ENCODE data around the gene PRKAG3.

Gene PRKAG3

GRCh38 chr2:218839888-218840287 is 8.3 kb upstream of the PRKAG3 start:
- Histone ChIP-seq H3K9ac (no peak overlapping the region), H3K27me3 (no peaks in the 10 kb centered on the region), H3K27ac (no peak overlapping the region), H3K9me3 (peaks cover 24% of the 10 kb centered on the region), H3K4me1 (no peaks in the 10 kb centered on the region), H3K4me2 (no peak overlapping the region), H4K20me1 (no peaks in the 10 kb centered on the region), H3K4me3 (no peak overlapping the region), H3K36me3 (no peaks in the 10 kb centered on the region)
- TF ChIP-seq Cebpa-rat (IDR thresholded peaks at IDR 0.05) = no peak

GRCh38 chr2:218839430-218839829 is 7.8 kb upstream of the PRKAG3 start:
- TF ChIP-seq Cebpa-rat (IDR thresholded peaks at IDR 0.05) = no peak
- H3K9ac ChIP-seq = no peak overlapping the region
- no peaks in the 10 kb centered on the region for H3K36me3 ChIP-seq
- no peaks in the 10 kb centered on the region for H3K27me3 ChIP-seq
- H3K27ac ChIP-seq = no peak overlapping the region
- H4K20me1 ChIP-seq = no peaks in the 10 kb centered on the region
- peaks cover 20% of the 10 kb centered on the region for H3K9me3 ChIP-seq
- H3K4me2 ChIP-seq = no peak overlapping the region
- H3K4me3 ChIP-seq = no peak overlapping the region
- H3K4me1 ChIP-seq = no peaks in the 10 kb centered on the region

GRCh38 chr2:218837495-218837894 is 5.9 kb upstream of the PRKAG3 start:
- no peaks in the 10 kb centered on the region for H3K27me3 ChIP-seq
- no peaks in the 10 kb centered on the region for H3K4me1 ChIP-seq
- no peak overlapping the region for H3K4me2 ChIP-seq
- no peaks in the 10 kb centered on the region for H4K20me1 ChIP-seq
- no peaks in the 10 kb centered on the region for H3K36me3 ChIP-seq
- TF ChIP-seq Cebpa-rat (IDR thresholded peaks at IDR 0.05) = no peak
- no peak overlapping the region for H3K9ac ChIP-seq
- peaks cover 18% of the 10 kb centered on the region for H3K9me3 ChIP-seq
- no peak overlapping the region for H3K27ac ChIP-seq
- no peak overlapping the region for H3K4me3 ChIP-seq

DNA sequence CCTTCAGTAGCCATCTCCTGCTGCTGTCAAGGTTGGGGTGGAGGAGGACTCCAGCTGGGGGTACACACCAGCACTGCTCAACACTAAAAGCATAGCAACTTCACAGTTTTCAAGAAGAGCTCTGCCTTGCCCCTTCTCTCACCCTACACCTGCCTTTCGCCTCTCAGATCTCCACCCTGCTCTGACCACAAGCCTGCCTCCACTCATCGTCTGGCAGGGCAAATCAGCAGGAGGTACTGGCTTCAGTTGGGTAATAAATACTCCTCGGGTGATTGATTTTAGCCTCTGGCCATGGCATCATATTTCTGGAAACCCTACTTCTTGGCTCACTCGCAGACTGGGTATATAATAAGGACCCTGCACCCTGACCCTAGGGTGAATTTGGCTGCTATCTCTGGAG is 3.1 kb upstream of the PRKAG3 start:
- H4K20me1 ChIP-seq = no peaks in the 10 kb centered on the region
- H3K4me1 ChIP-seq = no peaks in the 10 kb centered on the region
- H3K9ac ChIP-seq = no peak overlapping the region
- peaks cover 14% of the 10 kb centered on the region for H3K9me3 ChIP-seq
- H3K4me3 ChIP-seq = no peak overlapping the region
- H3K36me3 ChIP-seq = no peaks in the 10 kb centered on the region
- H3K27me3 ChIP-seq = no peaks in the 10 kb centered on the region
- TF ChIP-seq Cebpa-rat (IDR thresholded peaks at IDR 0.05) = no peak
- no peak overlapping the region for H3K4me2 ChIP-seq
- no peak overlapping the region for H3K27ac ChIP-seq

GRCh38 chr2:218833023-218833609 is 1.5 kb upstream of the PRKAG3 start:
- H4K20me1 ChIP-seq = no peaks in the 10 kb centered on the region
- no peaks in the 10 kb centered on the region for H3K36me3 ChIP-seq
- H3K9me3 ChIP-seq = peaks cover 12% of the 10 kb centered on the region
- no peak overlapping the region for H3K4me3 ChIP-seq
- H3K27me3 ChIP-seq = no peaks in the 10 kb centered on the region
- no peak overlapping the region for H3K9ac ChIP-seq
- no peaks in the 10 kb centered on the region for H3K4me1 ChIP-seq
- H3K4me2 ChIP-seq = no peak overlapping the region
- H3K27ac ChIP-seq = no peak overlapping the region
- TF ChIP-seq Cebpa-rat (IDR thresholded peaks at IDR 0.05) = no peak

- Histone ChIP-seq H3K27ac (no peak overlapping the region), H3K9me3 (peaks cover 6% of the 10 kb centered on the region), H3K4me2 (no peak overlapping the region), H4K20me1 (no peaks in the 10 kb centered on the region), H3K4me3 (no peak overlapping the region), H3K4me1 (no peaks in the 10 kb centered on the region), H3K9ac (no peak overlapping the region), H3K27me3 (no peaks in the 10 kb centered on the region), H3K36me3 (no peaks in the 10 kb centered on the region)
- TF ChIP-seq Cebpa-rat (IDR thresholded peaks at IDR 0.05) = no peak
Measured at GRCh38 chr2:218832520-218832919, 917 bp upstream of the PRKAG3 start.

GRCh38 chr2:218832081-218832480 is 478 bp upstream of the PRKAG3 start:
- H3K4me3 ChIP-seq = no peak overlapping the region
- no peaks in the 10 kb centered on the region for H3K27me3 ChIP-seq
- peaks cover 2% of the 10 kb centered on the region; the same call in 1 of the 2 replicates for H3K9me3 ChIP-seq
- H3K27ac ChIP-seq = no peak overlapping the region
- no peak overlapping the region for H3K9ac ChIP-seq
- TF ChIP-seq Cebpa-rat (IDR thresholded peaks at IDR 0.05) = no peak
- no peaks in the 10 kb centered on the region for H4K20me1 ChIP-seq
- no peak overlapping the region for H3K4me2 ChIP-seq
- H3K36me3 ChIP-seq = no peaks in the 10 kb centered on the region
- no peaks in the 10 kb centered on the region for H3K4me1 ChIP-seq

GRCh38 chr2:218830526-218831306 is 887 bp downstream of the PRKAG3 start:
- H3K36me3 ChIP-seq = no peaks in the 10 kb centered on the region
- H3K27me3 ChIP-seq = no peaks in the 10 kb centered on the region
- H3K4me1 ChIP-seq = no peaks in the 10 kb centered on the region
- H4K20me1 ChIP-seq = no peaks in the 10 kb centered on the region
- TF ChIP-seq Cebpa-rat (IDR thresholded peaks at IDR 0.05) = no peak
- no peaks in the 10 kb centered on the region for H3K9me3 ChIP-seq
- no peak overlapping the region for H3K4me3 ChIP-seq
- no peak overlapping the region for H3K4me2 ChIP-seq
- no peak overlapping the region for H3K27ac ChIP-seq
- no peak overlapping the region for H3K9ac ChIP-seq

DNA sequence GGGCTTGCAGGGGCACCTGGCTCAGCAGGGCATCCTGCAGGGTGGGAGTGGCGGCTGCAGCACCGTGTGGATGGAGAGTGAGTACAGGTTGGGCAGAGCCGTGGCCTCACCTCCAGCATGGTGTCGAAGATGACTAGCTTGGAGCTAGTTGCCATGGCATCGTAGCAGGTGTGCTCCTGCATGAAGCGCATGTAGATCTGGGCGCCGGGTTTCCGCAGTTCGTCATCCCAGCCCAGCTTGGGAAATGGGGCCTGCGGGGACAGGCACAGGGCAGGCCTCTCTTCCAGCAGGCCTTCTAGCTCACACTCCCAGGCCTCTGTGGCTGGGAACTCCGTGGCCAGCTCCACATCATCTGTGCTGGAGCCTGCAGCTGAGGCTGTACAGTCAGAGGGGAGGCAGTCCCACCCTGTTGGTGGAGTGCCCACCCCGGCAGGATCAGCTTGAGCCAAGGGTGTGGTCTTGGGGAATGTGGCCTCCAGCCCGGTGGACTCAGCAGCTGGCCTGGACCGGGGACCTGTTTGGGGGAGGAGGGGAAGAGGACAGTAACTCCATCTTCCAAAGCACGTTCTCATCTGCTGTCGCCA is 1.6 kb downstream of the PRKAG3 start:
- no peaks in the 10 kb centered on the region for H3K27me3 ChIP-seq
- no peaks in the 10 kb centered on the region for H3K9me3 ChIP-seq
- H3K4me1 ChIP-seq = no peaks in the 10 kb centered on the region
- no peak overlapping the region for H3K4me3 ChIP-seq
- no peak overlapping the region for H3K9ac ChIP-seq
- no peak overlapping the region for H3K27ac ChIP-seq
- TF ChIP-seq Cebpa-rat (IDR thresholded peaks at IDR 0.05) = no peak
- no peaks in the 10 kb centered on the region for H3K36me3 ChIP-seq
- no peaks in the 10 kb centered on the region for H4K20me1 ChIP-seq
- H3K4me2 ChIP-seq = no peak overlapping the region

GRCh38 chr2:218828477-218828778 is 3.2 kb downstream of the PRKAG3 start:
- Histone ChIP-seq H3K4me2 (no peak overlapping the region), H3K27ac (no peak overlapping the region), H4K20me1 (no peaks in the 10 kb centered on the region), H3K4me1 (no peaks in the 10 kb centered on the region), H3K9ac (no peak overlapping the region), H3K27me3 (no peaks in the 10 kb centered on the region), H3K9me3 (no peaks in the 10 kb centered on the region), H3K36me3 (no peaks in the 10 kb centered on the region), H3K4me3 (no peak overlapping the region)
- no peak for TF ChIP-seq Cebpa-rat (IDR thresholded peaks at IDR 0.05)
